ENCODE results near the gene DPY19L1.
"Not testable (repeated sequence)": the region's sequence is repeated elsewhere in the genome, so short reads cannot be mapped to it uniquely, and the experiment has no call there.

The DPY19L1 gene

GRCh38 chr7:35030848-35031247 is 6.4 kb downstream of the DPY19L1 start:
- no peak for DNase-seq

- DNase-seq, result no peak
These were observed 8.0 kb downstream of the DPY19L1 start for GRCh38 chr7:35029311-35029710.

- DNase-seq, result no peak
These were observed 11.1 kb downstream of the DPY19L1 start for GRCh38 chr7:35026150-35026549.

- no peak for DNase-seq
These were observed 11.9 kb downstream of the DPY19L1 start for GRCh38 chr7:35025369-35025870.

GRCh38 chr7:35024298-35024697 is 13.0 kb downstream of the DPY19L1 start:
- DNase-seq, result peak in 1 of 2 donors; percentile 11

GRCh38 chr7:35022725-35023124 is 14.6 kb downstream of the DPY19L1 start:
- no peak for DNase-seq

- DNase-seq, result no peak
These were observed 15.8 kb downstream of the DPY19L1 start for GRCh38 chr7:35021445-35021844.

- DNase-seq, result no peak
These were observed 17.5 kb downstream of the DPY19L1 start for GRCh38 chr7:35019801-35020200.

GRCh38 chr7:35019179-35019729 is 18.0 kb downstream of the DPY19L1 start:
- DNase-seq, result no peak

- DNase-seq, result no peak
These were observed 21.9 kb downstream of the DPY19L1 start for GRCh38 chr7:35015346-35015859.

- no peak for DNase-seq
These were observed 25.1 kb downstream of the DPY19L1 start for GRCh38 chr7:35012160-35012559.

GRCh38 chr7:35011085-35011484 is 26.2 kb downstream of the DPY19L1 start:
- no peak for DNase-seq

- no peak for DNase-seq
These were observed 29.5 kb downstream of the DPY19L1 start for GRCh38 chr7:35007768-35008167.

GRCh38 chr7:35004531-35005095 is 32.7 kb downstream of the DPY19L1 start:
- DNase-seq, result no peak

- no peak for DNase-seq
These were observed 33.5 kb downstream of the DPY19L1 start for GRCh38 chr7:35003679-35004303.

GRCh38 chr7:35003177-35003650 is 34.1 kb downstream of the DPY19L1 start:
- DNase-seq, result not testable (repeated sequence)

GRCh38 chr7:34998335-34998734 is 39.0 kb downstream of the DPY19L1 start:
- not testable (repeated sequence) for DNase-seq

GRCh38 chr7:34996423-34997090 is 40.7 kb downstream of the DPY19L1 start:
- not testable (repeated sequence) for DNase-seq

GRCh38 chr7:34995757-34996156 is 41.5 kb downstream of the DPY19L1 start:
- no peak for DNase-seq

- peak; percentile 8 to 63 for DNase-seq
These were observed 45.1 kb downstream of the DPY19L1 start for GRCh38 chr7:34991938-34992840.

- not testable (repeated sequence) for DNase-seq
These were observed 48.7 kb downstream of the DPY19L1 start for GRCh38 chr7:34988442-34989125.

- DNase-seq, result not testable (repeated sequence)
These were observed 52.1 kb downstream of the DPY19L1 start for GRCh38 chr7:34985155-34985554.
